ENCODE results near the gene NUPR2. TPM values are rescaled to one million over a fixed set of nuclear protein-coding genes. Genes with fewer than 3 reads are reported as not detected.
"Not testable (repeated sequence)": the region's sequence is repeated elsewhere in the genome, so short reads cannot be mapped to it uniquely, and the experiment has no call there.

Gene NUPR2
- total RNA-seq, 1 donor from 2014 or later, result 1.0 TPM

DNA sequence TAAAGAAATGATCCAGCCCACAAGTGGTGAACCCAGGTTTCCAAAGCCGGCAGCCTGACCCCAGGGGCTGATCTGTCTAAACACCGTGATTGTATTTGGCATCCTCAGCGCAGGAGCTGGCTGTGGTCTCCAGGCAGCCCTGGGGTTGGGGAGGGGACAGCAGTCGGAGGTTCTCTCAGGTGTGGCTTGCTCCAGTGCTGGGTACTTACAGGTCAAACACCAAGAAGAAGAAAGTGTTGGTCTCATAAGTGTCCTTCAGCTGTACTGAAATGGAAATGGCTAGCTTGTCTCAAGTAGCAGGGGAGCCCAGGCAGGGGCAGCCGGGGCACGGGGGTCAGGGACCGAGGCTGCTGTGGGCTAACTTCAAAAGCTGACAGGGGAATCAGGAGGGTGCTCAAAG lies 29.5 kb downstream of the NUPR2 start:
- DNase-seq (ENCODE audit: low spot score), result no peak

DNA sequence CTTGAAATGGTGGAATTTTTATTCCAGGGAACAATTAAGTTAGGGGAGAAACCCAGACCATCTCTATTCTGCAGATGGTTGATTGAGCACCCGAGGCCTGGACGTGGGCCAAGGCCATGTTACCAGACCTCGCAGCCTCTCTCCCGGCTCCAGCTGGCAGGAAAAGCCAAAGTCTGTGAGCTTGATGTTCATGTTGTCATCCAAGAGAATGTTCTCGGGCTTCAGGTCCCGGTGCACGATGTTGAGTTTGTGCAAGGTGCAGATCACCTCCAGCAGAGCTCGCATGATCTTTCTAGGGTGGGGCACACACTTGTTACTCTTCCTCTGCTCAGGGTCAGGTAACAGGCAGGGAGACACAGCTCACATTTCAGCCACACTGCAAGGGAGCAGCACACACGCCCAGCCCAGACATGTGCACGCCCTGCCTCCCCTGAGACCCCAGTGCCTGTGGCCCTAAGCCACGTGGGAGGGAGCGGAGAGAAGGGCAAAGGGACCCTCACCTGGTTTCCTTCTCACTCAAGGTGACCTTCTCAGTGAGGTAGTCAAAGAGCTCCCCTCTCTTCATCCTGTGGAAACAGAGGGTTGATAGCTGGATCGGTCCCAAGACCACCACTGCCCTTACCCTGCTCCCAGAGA lies 32.9 kb downstream of the NUPR2 start:
- DNase-seq (ENCODE audit: low spot score), result no peak

DNA sequence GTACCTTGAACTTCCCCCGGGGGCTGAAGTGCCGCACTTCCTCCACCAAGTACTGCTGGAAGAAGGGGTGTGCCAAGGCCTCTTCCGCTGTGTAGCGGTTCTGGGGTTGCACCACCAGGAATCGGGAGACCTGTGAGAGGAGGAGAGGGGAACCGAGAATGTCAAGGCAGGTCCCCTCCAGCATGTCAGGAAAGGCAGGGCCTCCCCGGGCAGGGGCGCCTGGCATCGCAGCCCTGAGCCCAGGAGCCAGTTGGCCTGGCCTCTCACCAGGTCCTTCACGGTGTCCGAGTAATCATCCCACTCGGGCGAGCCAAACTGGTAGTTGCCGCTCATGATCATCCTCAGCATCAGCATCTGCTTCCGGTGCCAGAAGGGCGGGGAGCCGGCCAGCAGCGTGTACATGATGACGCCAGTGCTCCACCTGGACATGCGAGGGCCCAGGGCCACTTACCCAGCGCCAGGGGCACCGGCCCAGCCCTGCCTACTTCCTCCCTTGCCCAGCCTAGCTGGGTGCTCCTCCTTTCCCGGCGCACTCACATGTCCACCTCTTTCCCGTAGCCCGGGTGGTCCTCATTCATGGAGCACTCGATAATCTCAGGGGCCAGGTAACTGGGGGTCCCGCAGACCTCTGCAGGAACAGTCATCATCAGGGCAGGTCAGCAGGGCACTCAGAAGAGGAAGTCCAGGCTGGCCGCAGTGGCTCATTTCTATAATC lies 34.4 kb downstream of the NUPR2 start:
- DNase-seq (ENCODE audit: low spot score), result no peak

DNA sequence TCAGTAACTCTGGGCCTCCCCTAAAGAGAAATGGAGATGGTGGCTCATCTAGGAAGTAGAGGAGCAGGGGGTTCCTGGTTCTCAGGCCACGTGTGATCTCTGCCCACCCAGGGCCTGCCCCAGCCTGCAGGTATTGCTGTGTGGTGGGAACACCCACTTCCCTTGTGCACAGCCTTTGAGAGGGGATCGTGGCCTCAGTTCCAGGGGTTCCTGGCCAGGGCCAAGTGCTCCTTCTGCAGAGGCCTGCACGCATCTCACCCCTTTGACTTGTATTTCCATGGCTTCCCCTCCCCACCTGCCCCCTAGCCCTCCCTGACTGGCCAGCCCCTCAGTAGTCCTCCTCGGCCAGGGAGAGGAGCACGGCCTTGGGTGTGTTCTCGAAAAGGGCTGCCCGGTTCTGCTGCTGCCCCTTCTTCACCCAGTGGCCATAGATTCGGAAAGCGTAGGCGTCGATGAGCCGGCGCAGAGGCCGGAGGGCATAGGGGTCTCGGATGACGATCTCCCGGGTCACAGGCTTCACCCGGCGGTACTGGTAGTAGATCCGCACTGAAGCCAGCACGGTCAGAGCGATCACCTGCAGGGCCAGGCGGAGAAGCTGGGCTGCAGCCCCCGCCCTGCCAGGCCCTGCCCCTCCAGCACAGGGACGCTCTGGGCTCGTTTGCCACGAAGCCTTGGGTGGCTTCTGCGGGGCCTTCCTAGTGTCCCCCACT lies 35.3 kb downstream of the NUPR2 start:
- DNase-seq (ENCODE audit: low spot score), result not testable (repeated sequence)

DNA sequence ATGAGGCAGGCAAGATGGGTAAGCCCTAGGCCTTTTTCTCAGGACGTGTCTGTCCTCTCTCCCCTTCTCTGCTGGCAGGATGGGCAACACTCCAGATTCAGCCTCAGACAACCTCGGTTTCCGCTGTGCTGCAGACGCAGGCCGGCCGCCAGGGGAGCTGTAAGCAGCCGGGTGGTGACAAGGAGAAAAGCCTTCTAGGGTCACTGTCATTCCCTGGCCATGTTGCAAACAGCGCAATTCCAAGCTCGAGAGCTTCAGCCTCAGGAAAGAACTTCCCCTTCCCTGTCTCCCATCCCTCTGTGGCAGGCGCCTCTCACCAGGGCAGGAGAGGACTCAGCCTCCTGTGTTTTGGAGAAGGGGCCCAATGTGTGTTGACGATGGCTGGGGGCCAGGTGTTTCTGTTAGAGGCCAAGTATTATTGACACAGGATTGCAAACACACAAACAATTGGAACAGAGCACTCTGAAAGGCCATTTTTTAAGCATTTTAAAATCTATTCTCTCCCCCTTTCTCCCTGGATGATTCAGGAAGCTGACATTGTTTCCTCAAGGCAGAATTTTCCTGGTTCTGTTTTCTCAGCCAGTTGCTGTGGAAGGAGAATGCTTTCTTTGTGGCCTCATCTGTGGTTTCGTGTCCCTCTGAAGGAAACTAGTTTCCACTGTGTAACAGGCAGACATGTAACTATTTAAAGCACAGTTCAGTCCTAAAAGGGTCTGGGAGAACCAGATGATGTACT lies 36.6 kb downstream of the NUPR2 start:
- peak; percentile 51 for DNase-seq (ENCODE audit: low spot score)

DNA sequence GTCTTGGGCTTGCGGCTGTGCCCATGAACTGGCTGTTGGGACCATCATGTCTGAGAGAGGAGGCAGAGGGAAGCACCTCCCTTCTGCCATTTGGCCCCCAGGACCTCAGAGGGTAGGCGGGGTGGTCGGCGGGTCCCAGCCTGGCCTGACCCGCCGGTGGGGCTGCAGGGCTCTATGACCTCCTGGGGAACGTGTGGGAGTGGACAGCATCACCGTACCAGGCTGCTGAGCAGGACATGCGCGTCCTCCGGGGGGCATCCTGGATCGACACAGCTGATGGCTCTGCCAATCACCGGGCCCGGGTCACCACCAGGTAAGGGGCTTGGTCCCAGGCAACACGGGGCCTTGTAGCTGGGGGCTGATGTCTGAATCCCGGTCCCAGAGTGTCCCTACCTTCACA lies 38.0 kb downstream of the NUPR2 start:
- DNase-seq (ENCODE audit: low spot score), result no peak

DNA sequence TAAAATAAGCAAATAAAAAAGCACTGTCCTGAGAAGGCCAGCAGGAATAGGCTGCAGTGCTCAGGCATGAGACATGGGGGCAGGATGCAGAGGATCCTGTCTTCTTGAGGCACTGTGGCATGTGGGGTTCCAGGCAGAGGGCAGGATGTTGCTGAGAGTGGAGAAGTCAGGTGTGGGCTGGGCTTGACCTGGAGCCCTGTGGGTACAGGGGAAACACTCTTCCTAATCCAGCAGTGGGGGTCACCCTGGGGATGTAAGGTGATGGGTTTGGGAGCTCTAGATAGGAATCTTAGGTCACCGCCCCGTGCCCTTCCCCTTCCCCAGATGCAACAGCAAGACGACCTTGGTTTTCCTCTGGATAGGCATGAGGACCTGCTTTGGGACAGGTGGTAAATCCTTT lies 38.5 kb downstream of the NUPR2 start:
- no peak for DNase-seq (ENCODE audit: low spot score)

DNA sequence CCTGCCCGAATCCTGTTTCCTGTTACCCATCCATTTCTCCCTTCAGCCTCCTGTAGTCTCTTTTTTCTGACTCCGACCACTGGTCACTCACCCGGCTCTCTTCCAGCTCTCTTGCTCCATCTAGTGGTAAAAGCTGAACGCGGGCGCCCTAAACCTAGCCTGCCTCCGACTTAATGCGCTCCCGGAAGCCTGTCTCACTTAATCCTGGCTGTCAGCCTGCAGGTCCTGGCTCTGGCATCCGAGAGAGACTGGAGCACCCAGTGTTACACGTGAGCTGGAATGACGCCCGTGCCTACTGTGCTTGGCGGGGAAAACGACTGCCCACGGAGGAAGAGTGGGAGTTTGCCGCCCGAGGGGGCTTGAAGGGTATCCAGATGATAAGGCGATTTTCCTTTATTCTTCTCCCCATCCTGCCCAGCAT lies 41.8 kb downstream of the NUPR2 start:
- DNase-seq (ENCODE audit: low spot score), result peak; percentile 91

DNA sequence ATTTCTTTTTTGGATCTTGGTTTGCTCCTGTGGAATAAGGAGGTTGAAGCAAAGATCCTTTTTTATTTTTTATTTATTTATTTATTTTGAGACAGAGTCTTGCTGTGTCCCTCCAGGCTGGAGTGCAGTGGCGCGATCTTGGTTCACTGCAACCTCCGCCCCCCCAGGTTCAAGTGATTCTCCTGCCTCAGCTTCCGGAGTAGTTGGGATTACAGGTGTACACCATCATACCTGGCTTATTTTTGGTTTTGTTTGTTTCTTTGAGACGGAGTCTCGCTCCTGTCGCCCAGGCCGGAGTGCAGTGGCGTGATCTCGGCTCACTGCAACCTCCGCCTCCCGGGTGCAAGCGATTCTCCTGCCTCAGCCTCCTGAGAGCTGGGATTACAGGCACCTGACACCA lies 49.8 kb downstream of the NUPR2 start:
- not testable (repeated sequence) for DNase-seq (ENCODE audit: low spot score)

Other genes with a start within 250 kb of the NUPR2 start
- 4.5 TPM for gene ZNF713, start 229.0 kb downstream of the NUPR2 start, total RNA-seq
- gene MRPS17, start 164.5 kb downstream of the NUPR2 start, total RNA-seq, result 10.8 TPM
- 45.3 TPM for gene NIPSNAP2, start 151.8 kb downstream of the NUPR2 start, total RNA-seq
- gene PSPH, start 65.0 kb downstream of the NUPR2 start, total RNA-seq, result 33.4 TPM
- 87.6 TPM for gene CCT6A, start 64.7 kb downstream of the NUPR2 start, total RNA-seq
- 245 TPM for gene SUMF2, start 52.1 kb downstream of the NUPR2 start, total RNA-seq
- gene PHKG1, start 23.5 kb downstream of the NUPR2 start, total RNA-seq, result 0.89 TPM
- gene CHCHD2, start 9.9 kb downstream of the NUPR2 start, total RNA-seq, result 293 TPM